GM18861 (cell line): ENCODE data around the gene MYH9.
"Not testable (repeated sequence)": the region's sequence is repeated elsewhere in the genome, so short reads cannot be mapped to it uniquely, and the experiment has no call there.

ENCODE experiments used
- ATAC-seq: cut with Tn5 transposase; IDR thresholded peaks from one replicate; pipeline ENCODE4 v1.9.1; 2021; ENCODE audit not compliant: unreplicated experiment

MYH9 gene

DNA sequence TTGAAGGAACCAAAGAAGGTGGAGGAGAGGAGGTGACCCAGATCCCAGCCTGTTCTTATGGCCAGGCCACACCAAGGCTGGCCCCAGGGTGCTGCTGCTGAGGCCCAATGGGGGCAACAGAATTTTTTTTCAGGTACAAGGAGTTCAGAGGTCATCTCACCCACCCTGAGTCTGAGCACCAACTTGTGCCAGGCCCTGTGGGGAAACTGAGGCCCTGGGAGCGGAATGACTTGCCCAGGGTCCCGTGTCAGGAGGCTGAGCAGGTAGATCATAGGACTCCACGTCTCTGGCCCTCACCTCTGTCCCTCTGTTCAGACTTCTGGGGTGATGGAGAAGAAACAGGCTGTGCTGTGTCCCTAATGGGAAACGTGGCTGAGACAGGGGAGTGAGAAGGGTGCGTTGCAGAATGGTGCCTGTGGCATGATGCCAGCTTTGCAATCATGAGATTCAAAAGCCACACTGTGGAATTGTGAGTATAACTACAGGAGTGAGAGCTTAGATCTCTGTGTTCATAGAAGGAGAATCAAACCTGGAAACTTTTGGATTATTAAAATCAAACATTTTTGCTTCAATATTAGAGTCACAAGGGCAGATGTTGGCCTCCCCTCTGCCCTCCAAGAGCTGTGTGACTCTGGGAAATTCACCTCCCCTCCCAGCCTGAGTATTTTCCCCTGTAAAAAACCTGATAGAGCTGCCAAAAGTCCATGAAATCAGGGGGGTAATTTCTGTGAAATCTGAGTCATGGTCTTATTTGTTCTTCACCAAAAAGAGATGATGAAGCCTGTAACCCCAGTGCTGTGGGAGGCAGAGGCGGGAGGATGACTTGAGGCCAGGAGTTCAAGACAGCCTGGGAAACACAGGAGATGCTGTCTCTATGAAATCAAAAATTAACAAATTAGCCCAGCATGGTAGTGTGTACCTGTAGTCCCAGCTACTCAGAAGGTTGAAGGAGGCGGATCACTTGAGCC is 134.0 kb downstream of the MYH9 start:
- ATAC-seq, result no peak

- ATAC-seq, result peak; percentile 57
Measured at GRCh38 chr22:36252754-36253522, 134.8 kb downstream of the MYH9 start, which contains the start of gene APOL1. Gene APOL1, plus strand, starts transcription at chr22:36253133. Its CDS starts 1,823 bp downstream, at chr22:36254956.

- ATAC-seq, result not testable (repeated sequence)
Measured at GRCh38 chr22:36251979-36252608, 135.7 kb downstream of the MYH9 start.

DNA sequence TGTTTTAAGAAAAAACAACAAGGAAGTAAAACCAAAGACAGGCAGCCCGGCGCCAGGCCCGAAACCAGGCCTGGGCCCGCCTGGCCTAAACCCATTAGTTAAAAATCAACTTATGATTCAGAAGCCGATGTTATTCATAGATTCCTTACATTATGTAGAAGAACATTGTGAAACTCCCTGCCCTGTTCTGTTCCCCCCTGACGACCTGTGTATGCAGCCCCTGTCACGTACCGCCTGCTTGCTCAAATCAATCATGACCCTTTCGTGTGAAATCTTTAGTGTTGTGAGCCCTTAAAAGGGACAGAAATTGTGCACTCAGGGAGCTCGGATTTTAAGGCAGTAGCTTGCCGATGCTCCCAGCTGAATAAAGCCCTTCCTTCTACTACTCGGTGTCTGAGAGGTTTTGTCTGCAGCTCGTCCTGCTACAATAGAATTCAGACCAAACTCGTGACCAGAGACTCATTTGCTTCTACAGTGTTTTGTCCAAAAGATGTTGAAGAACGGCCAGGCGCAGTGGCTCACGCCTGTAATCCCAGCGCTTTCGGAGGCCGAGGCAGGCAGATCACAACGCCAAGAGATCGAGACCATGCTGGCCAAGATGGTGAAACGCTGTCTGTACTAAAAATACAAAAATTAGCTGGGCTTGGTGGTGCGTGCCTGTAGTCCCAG is 137.3 kb downstream of the MYH9 start:
- ATAC-seq, result not testable (repeated sequence)

- ATAC-seq, result no peak
Measured at GRCh38 chr22:36249160-36249559, 138.6 kb downstream of the MYH9 start.

GRCh38 chr22:36247955-36248354 is 139.8 kb downstream of the MYH9 start:
- ATAC-seq, result no peak

- ATAC-seq, result no peak
Measured at GRCh38 chr22:36246718-36247117, 141.0 kb downstream of the MYH9 start.

- ATAC-seq, result no peak
Measured at GRCh38 chr22:36245805-36246356, 141.9 kb downstream of the MYH9 start.

- no peak for ATAC-seq
Measured at GRCh38 chr22:36244522-36245391, 143.0 kb downstream of the MYH9 start.

DNA sequence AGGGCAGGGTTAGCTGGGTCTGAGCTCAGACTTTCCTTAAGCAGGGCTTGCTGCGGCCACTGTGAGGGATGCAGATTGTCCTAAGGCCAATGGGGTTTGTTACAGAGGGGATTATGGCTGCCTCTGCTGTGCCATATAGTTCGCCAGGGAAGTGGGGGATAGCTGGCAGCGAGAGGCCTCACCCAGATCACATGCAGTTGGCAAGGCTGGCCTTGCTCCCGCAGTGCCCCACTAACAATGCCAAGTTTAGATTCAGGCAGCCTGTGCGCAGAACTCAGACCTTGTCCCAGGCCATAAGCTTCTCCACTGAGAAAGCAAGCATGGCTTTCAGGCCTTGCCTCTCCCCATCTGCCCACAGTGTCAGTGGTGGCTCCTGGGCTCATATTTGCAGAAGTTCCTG is 143.8 kb downstream of the MYH9 start:
- ATAC-seq, result no peak

- peak; percentile 80 for ATAC-seq
Measured at GRCh38 chr22:36239401-36240171, 148.2 kb downstream of the MYH9 start, which contains the start of gene APOL2. Gene APOL2, minus strand, starts transcription at chr22:36239527. Its CDS starts 6,365 bp downstream, at chr22:36233162.

DNA sequence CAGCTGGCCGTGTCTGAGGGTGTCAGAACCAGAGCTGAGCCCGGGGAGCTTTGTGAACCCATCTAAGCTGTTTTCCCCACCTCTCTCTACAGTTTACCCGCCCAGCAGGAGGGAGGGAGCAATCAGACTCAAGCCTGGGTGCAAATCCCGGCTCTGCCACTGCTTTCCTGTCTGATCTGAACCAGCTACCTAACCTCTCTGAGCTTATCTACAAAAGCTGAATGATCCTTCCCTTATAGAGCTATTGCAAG is 148.7 kb downstream of the MYH9 start:
- ATAC-seq, result no peak

DNA sequence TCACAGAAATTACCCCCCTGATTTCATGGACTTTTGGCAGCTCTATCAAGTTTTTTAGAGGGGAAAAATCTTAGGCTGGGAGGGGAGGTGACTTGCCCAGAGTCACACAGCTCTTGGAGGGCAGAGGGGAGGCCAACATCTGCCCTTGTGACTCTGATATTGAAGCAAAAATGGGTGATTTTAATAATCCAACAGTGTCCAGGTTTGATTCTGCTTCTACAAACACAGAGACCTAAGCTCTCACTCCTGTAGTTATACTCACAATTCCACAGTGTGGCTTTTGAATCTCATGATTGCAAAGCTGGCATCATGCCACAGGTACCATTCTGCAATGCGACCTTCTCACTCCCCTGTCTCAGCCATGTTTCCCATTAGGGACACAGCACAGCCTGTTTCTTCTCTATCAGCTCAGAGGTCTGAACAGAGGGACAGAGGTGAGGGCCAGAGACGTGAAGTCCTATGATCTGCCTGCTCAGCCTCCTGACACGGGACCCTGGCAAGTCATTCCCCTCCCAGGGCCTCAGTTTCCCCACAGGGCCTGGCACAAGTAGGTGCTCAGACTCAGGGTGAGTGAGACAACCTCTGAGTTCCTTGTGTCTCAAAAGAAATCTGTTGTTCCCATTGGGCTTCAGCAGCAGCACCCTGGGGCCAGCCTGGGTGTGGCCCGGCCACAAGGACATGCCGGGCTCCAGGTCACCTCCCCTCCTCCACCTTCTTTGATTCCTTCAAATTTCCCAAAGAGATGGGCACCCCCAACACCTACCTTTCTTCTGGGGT is 149.2 kb downstream of the MYH9 start:
- ATAC-seq, result no peak

GRCh38 chr22:36237462-36238372 is 150.1 kb downstream of the MYH9 start:
- no peak for ATAC-seq

DNA sequence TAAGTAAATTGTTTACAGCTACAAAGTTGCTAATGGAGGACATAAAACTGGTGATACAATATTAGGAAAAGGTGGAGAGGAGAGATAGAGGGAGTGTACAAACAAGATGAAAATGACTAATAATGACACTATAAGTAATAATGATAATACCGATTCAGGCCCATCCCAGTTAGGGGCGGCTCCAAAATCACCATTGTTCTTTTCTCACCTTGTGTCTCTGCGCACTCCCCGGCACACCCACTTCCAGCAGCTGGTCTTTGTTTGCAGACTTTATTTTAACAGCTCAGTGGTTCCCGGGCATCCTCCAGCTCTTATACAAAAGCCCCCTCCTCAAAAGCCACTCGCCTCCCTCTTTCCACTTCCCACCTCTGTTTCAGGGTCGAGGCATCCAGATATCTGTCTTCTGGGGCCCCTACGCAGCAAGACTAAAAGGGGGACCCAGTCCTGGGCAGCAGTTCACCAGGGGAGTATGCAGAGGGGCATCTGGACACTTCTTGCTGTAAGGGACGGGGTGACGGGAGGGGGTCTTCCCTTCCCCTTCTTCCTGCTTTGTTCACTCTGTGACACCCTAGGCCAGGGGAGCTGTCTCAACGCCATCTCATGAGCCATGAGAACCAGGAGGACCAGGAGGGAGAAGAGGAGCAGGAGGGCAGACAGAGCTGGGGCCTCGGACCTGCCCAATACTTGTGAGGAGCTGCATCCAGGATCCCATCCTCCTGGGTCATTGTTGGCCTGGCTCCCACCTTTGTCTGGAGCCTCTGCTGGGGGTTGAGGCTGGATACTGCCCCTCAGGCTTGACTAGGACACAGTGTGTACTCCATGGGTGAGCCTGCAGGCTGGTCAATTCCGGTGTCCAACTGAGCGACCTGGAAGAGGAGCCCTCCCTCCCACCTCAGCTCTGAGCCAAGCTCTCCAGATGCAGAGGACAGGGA is 151.1 kb downstream of the MYH9 start:
- ATAC-seq, result no peak

DNA sequence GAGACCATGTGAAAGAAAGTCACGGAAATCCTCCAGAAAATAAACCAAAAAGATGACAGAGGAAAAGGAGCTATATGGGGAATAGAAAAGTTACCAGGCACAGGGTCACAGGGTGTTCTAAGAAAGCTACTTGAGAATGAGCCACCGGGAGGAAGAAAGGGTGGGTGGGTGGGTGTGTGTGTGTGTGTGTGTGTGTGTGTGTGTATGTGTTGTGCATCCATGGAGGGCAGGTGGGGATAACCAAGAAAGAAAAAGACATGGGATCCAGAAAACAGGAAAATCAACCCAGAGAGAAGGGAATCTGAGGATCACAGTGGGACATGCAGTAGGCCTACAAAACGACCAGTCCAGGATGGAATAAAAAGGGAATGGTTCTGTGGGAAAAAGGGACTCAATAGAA is 152.2 kb downstream of the MYH9 start:
- no peak for ATAC-seq
